Nephron progenitor cell (in vitro differentiated cells): ENCODE data around the gene METTL4.

ENCODE experiments used
- DNase-seq: peaks from one replicate; pipeline ENCODE4 v3.0.0; 2021
- H3K27ac Mint-ChIP-seq: 2 replicates; pipeline ENCODE4 v1.8.0; 2021; ENCODE audit warnings: mild to moderate bottlenecking, moderate library complexity, mixed read lengths
- H3K27me3 Mint-ChIP-seq: 2 replicates; pipeline ENCODE4 v1.8.0; 2021; ENCODE audit warnings: mild to moderate bottlenecking, low read depth, mixed read lengths; ENCODE audit not compliant: poor library complexity
- H3K36me3 Mint-ChIP-seq: 2 replicates; pipeline ENCODE4 v1.8.0; 2021; ENCODE audit warnings: low read depth, mixed read lengths
- H3K4me1 Mint-ChIP-seq: 2 replicates; pipeline ENCODE4 v1.8.0; 2021; ENCODE audit warnings: mixed read lengths
- H3K4me3 Mint-ChIP-seq: 2 replicates; pipeline ENCODE4 v1.8.0; 2021; ENCODE audit warnings: mild to moderate bottlenecking, moderate library complexity, mixed read lengths
- H3K9me3 Mint-ChIP-seq: 2 replicates; pipeline ENCODE4 v1.8.0; 2021; ENCODE audit warnings: mild to moderate bottlenecking, moderate library complexity, mixed read lengths
- TF ChIP-seq, protein P1 (sequence below): fragments of 200-600 bp; sonication (generic); IDR thresholded peaks from 2 replicates; pipeline ENCODE4 v1.5.0; 2021; ENCODE audit warnings: antibody characterized with exemption

The METTL4 gene

DNA sequence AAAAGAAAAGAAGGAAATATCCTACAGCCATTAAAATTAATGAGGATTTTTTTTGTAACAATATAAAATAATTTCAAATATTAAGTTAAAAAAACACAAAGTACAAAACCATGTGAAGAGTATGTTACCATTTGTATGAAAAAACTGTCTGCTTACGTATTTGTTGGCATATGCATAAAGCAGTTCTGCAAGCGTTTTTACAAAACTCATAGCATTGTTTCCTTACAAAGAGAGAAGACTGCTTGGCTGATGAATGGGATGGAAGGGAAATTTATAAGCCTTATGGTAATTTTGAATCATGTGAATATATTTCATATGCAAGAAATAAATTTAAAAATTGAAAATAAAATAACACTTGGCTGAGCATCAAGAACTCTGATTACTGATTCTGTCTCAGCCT lies 63.1 kb downstream of the METTL4 start:
- DNase-seq: no peak
- TF ChIP-seq, protein P1, sequence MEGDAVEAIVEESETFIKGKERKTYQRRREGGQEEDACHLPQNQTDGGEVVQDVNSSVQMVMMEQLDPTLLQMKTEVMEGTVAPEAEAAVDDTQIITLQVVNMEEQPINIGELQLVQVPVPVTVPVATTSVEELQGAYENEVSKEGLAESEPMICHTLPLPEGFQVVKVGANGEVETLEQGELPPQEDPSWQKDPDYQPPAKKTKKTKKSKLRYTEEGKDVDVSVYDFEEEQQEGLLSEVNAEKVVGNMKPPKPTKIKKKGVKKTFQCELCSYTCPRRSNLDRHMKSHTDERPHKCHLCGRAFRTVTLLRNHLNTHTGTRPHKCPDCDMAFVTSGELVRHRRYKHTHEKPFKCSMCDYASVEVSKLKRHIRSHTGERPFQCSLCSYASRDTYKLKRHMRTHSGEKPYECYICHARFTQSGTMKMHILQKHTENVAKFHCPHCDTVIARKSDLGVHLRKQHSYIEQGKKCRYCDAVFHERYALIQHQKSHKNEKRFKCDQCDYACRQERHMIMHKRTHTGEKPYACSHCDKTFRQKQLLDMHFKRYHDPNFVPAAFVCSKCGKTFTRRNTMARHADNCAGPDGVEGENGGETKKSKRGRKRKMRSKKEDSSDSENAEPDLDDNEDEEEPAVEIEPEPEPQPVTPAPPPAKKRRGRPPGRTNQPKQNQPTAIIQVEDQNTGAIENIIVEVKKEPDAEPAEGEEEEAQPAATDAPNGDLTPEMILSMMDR: no peak
- no peaks in the 10 kb centered on the region for H3K36me3 Mint-ChIP-seq
- no peaks in the 10 kb centered on the region for H3K9me3 Mint-ChIP-seq
- no peaks in the 10 kb centered on the region for H3K27me3 Mint-ChIP-seq
- no peak overlapping the region for H3K4me3 Mint-ChIP-seq
- peaks cover 28% of the 10 kb centered on the region for H3K4me1 Mint-ChIP-seq
- no peak overlapping the region for H3K27ac Mint-ChIP-seq

DNA sequence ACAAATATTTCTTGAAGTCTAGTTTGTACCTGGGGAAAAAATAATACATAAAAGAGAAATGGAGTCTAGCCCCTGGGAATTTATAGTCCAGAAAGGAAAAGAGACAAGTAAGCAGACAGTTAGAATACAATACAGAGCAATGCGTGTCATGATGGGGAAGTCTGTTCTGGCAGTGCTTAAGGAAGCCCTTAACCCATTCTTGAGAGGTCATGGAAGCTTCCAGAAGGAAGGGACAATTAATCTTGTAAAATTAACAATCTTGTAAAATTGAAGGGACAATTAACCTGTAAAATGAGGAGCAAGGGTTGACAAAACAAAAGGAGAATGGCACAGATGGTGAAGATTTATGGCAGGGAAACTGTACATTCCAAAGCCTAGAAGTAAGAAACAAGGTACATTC lies 66.7 kb downstream of the METTL4 start:
- Mint-ChIP-seq H3K36me3 (no peaks in the 10 kb centered on the region), H3K4me3 (no peak overlapping the region), H3K27ac (no peak overlapping the region), H3K9me3 (no peaks in the 10 kb centered on the region), H3K4me1 (peaks cover 10% of the 10 kb centered on the region), H3K27me3 (no peaks in the 10 kb centered on the region)
- TF ChIP-seq, protein P1: no peak
- no peak for DNase-seq

DNA sequence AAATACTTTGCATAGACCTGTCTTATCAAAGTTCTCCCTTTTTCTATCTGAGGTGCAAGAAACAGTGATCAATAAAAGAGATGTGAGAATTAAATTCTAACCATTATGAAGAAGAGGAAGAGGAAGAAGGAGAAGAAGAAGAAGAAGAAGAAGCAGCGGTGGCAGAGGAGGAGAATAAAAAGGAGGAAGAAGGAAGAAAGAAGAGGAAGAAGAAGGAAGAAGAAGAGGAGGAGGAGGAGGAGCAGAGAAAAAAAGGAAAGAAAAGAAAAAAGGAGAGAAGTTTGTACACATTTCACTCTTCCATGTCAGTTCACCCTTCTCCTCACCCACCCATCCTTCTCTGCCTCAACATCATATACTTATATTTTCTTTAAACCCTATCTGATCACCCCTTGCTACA lies 68.4 kb downstream of the METTL4 start:
- TF ChIP-seq, protein P1: no peak
- H3K9me3 Mint-ChIP-seq: no peaks in the 10 kb centered on the region
- H3K36me3 Mint-ChIP-seq: no peaks in the 10 kb centered on the region

DNA sequence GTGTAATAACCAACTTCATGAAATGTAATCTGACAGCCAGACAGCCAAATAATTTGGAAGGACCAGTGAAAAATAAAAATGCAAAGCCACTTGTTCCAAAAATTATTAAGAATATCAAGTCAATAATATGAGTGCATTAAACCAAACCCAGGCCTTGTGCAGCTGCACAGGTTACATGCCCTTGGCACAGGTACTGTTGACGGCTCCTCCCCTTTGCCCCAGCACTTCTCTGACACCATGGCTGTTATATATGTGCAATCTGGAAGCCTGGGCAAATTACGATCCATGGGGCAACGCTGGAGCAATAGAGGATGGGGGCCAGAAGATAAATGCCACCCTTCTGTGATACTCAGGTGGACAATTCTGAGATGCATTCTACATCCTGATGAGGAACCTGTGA lies 68.9 kb downstream of the METTL4 start:
- TF ChIP-seq, protein P1: no peak
- DNase-seq: no peak
- H3K27ac Mint-ChIP-seq: no peak overlapping the region
- H3K4me3 Mint-ChIP-seq: no peak overlapping the region
- H3K36me3 Mint-ChIP-seq: no peaks in the 10 kb centered on the region
- no peaks in the 10 kb centered on the region for H3K9me3 Mint-ChIP-seq
- H3K27me3 Mint-ChIP-seq: no peaks in the 10 kb centered on the region
- peaks cover 15% of the 10 kb centered on the region for H3K4me1 Mint-ChIP-seq

More for the DNA sequence above, 68.4 kb downstream of the METTL4 start:
- DNase-seq: no peak
- no peak overlapping the region for H3K4me3 Mint-ChIP-seq
- no peaks in the 10 kb centered on the region for H3K27me3 Mint-ChIP-seq
- H3K27ac Mint-ChIP-seq: no peak overlapping the region
- peaks cover 15% of the 10 kb centered on the region for H3K4me1 Mint-ChIP-seq

DNA sequence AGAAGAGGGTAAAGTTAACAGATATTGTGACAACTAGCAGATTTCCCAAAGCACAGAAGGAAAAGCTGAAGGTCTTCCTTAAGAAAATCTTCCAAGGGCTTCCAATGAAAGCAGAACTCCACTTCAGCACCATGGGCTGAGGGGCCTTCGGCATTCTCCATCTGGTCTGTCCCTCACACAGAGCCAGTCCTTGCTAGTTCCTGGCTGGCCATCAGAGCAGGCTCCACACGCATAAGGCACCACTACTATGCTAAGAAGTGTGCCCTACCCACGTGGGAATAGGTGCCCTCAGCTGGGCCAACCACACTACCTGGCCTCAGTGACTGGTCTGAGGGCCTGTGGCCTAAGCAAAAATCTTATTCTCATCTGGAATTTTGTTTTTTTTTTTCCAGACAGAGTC lies 73.5 kb downstream of the METTL4 start:
- TF ChIP-seq, protein P1: no peak
- DNase-seq: no peak
- Mint-ChIP-seq H3K36me3 (no peaks in the 10 kb centered on the region), H3K4me1 (peaks cover 35% of the 10 kb centered on the region), H3K27ac (no peak overlapping the region), H3K4me3 (no peak overlapping the region), H3K27me3 (no peaks in the 10 kb centered on the region), H3K9me3 (no peaks in the 10 kb centered on the region)

DNA sequence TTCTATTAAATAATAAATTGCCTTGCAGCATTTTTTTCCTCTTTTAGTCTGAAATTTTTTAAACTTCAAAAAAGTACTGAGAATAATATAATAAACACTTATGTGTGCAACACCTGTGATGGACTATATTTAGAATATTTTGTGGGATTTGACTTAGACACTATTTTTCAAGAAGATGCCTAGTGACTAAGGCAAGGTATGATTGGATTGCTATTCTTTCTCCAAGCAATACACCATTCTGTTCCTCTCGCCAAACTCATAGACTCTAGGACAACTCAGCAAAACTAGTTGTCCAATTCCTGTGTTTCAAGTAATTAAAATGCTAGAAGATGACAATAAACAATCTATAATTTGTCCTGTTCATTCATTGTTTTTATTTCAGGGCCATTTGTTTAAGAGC lies 75.9 kb downstream of the METTL4 start:
- TF ChIP-seq, protein P1: no peak
- no peaks in the 10 kb centered on the region for H3K27me3 Mint-ChIP-seq
- H3K4me3 Mint-ChIP-seq: no peak overlapping the region
- peaks cover 3% of the 10 kb centered on the region for H3K9me3 Mint-ChIP-seq
- no peaks in the 10 kb centered on the region for H3K36me3 Mint-ChIP-seq
- no peak for DNase-seq
- H3K4me1 Mint-ChIP-seq: peaks cover 35% of the 10 kb centered on the region
- H3K27ac Mint-ChIP-seq: peak overlapping the region; percentile 53
